GM12873 (cell line): ENCODE measurements around the gene DOCK1.

ENCODE experiments used
- TF ChIP-seq, protein P1 (sequence below): IDR thresholded peaks from 2 replicates; pipeline ENCODE4 v1.5.1; 2012; ENCODE audit warnings: low read depth, mild to moderate bottlenecking, moderate library complexity, low read length, control low read depth; ENCODE audit not compliant: insufficient read depth; ENCODE audit errors: missing control alignments

Gene DOCK1

DNA sequence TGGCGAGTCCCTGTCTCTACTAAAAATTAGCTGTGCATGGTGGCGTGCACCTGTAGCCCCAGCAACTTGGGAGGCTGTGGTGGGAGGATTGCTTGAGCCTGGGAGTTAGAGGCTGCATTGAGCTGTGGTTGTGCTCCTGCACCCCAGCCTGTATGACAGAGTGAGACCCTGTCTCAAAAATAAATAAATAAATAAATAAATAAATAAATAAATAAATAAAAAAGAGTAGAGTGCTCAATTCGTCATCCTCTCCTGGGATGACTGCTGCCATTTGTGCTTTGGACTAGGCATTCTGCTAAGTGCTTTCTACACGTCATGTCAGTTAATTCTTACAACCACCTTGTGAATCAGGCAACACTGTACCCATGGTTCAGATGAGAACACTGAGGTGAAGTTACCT lies 130.6 kb downstream of the DOCK1 start:
- TF ChIP-seq, protein P1, sequence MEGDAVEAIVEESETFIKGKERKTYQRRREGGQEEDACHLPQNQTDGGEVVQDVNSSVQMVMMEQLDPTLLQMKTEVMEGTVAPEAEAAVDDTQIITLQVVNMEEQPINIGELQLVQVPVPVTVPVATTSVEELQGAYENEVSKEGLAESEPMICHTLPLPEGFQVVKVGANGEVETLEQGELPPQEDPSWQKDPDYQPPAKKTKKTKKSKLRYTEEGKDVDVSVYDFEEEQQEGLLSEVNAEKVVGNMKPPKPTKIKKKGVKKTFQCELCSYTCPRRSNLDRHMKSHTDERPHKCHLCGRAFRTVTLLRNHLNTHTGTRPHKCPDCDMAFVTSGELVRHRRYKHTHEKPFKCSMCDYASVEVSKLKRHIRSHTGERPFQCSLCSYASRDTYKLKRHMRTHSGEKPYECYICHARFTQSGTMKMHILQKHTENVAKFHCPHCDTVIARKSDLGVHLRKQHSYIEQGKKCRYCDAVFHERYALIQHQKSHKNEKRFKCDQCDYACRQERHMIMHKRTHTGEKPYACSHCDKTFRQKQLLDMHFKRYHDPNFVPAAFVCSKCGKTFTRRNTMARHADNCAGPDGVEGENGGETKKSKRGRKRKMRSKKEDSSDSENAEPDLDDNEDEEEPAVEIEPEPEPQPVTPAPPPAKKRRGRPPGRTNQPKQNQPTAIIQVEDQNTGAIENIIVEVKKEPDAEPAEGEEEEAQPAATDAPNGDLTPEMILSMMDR, result no peak

DNA sequence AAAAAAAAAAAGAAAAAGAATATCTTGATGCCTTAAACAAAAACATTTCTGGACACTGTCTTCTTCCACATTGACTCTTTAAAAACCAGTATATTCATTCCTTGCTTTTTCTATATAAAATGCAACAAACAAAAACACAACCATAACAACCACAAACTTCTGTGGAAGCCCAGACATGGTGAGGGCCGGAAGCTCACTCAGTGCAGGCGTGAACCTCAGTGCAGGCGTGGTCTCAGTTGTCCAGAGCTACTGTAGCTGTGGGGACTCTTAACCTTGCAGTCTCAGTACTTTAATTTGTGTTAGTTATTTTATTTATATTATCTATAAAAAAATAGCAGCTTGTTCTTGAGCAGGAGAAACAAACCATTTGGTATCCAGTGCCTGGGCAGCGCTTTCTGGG lies 131.8 kb downstream of the DOCK1 start:
- TF ChIP-seq, protein P1, result no peak

DNA sequence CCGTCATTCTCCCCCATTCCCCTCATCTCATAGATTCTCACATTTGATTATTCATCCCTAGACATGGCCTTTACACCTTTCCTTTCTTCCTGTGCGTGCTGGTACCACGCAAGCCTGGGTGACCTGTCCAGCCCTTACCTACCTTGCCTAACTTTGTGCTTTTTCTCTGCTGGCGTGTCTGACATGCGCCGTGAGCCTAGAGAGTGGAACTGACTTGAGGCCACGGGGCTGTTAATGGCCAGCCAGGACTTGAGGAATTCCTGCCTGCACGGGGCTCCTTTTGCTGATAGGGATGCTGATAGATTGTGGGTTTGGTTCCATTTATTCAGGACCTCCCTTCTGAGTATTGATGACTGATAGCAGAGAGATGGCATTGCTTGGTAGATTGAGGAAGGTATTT lies 134.2 kb downstream of the DOCK1 start:
- TF ChIP-seq, protein P1, result no peak

DNA sequence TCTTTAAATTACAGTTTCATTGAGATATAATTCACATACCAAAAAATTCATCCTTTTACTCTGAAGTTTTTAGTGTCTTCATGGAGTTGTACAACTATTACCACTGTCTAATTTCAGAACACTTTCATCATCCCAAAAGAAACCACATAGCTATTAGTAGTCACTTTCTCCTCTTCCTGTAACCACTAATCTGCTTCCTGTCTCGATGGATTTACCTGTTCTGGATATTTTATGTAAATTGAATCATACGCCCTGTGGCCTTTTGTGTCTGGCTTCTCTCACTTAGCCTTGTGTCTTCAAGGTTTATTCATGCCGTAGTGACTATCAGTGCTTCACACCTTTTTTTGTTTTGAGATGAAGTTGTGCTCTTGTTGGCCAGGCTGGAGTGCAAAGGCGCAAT lies 135.5 kb downstream of the DOCK1 start:
- TF ChIP-seq, protein P1, result no peak

DNA sequence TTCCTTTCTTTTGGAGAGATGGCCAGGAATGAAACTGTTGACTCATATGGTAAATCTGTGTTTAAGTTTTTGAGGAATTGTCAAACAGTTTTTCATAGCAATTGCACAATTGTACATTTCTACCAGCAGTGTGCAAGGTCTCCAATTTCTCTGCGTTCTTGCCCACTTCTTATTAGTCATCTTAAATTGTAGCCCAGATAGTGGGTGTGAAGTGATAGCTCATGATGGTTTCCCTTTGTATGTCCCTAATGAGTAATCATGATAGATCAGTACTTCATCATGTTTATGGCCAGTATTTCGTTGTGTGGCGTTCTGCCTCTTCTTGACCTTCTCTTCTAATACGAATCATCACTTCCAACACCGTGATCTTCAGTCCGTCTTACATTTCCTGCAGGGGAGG lies 136.3 kb downstream of the DOCK1 start:
- TF ChIP-seq, protein P1, result no peak

DNA sequence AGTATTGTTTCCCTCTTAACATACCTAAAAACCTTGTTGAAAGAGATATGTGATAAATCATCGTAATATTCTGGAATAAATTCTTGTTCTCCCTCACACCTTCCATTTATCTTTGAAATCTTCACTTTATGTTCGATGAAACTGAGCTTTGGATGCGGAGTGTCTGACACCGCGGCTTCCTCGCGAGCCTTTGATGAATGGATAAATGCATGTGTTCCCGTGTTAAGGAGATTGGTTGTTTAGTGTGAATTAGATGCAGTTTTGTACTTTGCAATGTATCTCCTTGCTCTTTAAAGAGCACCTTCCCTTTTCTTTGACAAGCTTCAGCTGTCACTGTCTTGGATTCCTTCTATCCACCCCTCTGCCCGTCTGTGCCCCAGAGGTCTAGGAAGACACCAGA lies 138.1 kb downstream of the DOCK1 start:
- TF ChIP-seq, protein P1, result no peak

DNA sequence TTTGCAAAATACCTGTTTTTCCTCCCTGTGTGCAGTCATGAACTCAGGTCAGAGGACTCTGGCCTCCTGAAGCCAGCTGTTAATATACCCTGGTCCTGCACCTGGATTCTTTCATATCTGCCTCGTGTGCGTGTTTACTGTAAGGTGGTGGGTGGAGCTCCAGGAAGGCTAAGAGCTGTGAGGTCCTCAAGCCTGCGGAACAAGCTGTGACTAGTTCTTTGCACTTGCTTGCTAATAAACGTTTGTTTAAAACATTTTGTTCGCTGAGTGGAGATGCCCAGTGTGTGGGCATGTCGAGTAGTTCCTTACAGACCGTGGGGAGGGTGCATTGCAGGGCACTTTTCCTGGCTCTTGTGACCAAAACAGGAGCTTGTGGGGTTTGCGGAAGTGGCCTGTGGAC lies 139.0 kb downstream of the DOCK1 start:
- TF ChIP-seq, protein P1, result no peak
